AG09309 (cell line): Measurements from ENCODE around the gene RAB8B.

Experiments used
- DNase-seq: peaks from one replicate; pipeline ENCODE4 v3.0.0-alpha.2; 2010; ENCODE audit warnings: low read depth
- H3K4me3 ChIP-seq: 2 replicates; pipeline ENCODE4 v1.5.1; 2011; ENCODE audit warnings: mild to moderate bottlenecking, low read depth, low read length, moderate library complexity; ENCODE audit not compliant: control insufficient read depth
- CTCF ChIP-seq: IDR thresholded peaks from 2 replicates; pipeline ENCODE4 v1.5.1; 2011; ENCODE audit warnings: mild to moderate bottlenecking, low read depth, low read length, inconsistent platforms; ENCODE audit not compliant: insufficient read depth, control insufficient read depth; ENCODE audit errors: missing control alignments

RAB8B gene

GRCh38 chr15:63256433-63257274 lies 67.2 kb downstream of the RAB8B start:
- no peak for DNase-seq
- TF ChIP-seq CTCF, result no peak
- no peak overlapping the region for H3K4me3 ChIP-seq

GRCh38 chr15:63258658-63259057 lies 69.3 kb downstream of the RAB8B start:
- H3K4me3 ChIP-seq, result no peak overlapping the region
- no peak for DNase-seq
- no peak for TF ChIP-seq CTCF

DNA sequence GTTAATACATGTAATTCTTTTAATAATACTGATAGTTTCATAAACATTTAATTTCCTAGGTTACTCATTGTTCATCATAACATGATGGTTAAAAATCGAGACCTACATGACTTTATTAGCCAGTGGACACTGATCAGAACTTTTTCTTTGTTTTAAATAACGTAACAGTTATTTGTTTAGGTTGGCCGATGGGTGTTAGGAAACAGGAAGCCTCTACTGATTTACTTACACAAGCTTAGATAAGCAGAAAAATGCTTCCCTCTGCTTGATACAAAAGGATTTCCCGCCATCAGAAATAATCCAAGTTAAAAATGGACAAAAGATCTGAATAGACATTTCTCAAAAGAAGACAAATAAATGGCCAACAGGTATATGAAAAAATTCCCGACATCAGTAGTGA lies 71.4 kb downstream of the RAB8B start:
- TF ChIP-seq CTCF, result no peak
- no peak overlapping the region for H3K4me3 ChIP-seq
- DNase-seq, result no peak

DNA sequence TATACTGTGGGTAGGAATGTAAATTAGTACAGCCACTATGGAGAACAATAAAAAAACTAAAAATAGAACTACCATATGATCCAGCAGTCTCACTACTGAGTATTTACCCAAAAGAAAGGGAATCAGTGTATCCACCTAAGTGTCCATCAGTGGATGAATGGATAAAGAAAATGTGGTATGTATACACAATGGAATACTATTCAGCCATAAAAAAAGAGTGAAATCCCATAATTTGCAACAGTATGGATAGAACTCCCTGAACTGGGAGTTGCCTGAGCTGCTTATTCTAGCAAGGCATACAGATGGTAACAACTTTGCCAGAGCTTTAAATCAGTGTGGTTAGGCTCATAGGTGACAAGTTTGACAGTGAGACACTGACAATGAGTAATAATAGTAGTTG lies 71.9 kb downstream of the RAB8B start:
- no peak for DNase-seq
- no peak overlapping the region for H3K4me3 ChIP-seq
- no peak for TF ChIP-seq CTCF

GRCh38 chr15:63263519-63263918 lies 74.1 kb downstream of the RAB8B start:
- no peak for TF ChIP-seq CTCF
- DNase-seq, result no peak
- no peak overlapping the region for H3K4me3 ChIP-seq

- TF ChIP-seq CTCF, result no peak
- no peak for DNase-seq
- H3K4me3 ChIP-seq, result no peak overlapping the region
These were observed 75.4 kb downstream of the RAB8B start for GRCh38 chr15:63264688-63265293.
